Measurements from ENCODE around the gene RIMKLB.
A peak's percentile ranks its signal among the peaks of the same experiment; 100 is the strongest.
"Not testable (repeated sequence)": the region's sequence is repeated elsewhere in the genome, so short reads cannot be mapped to it uniquely, and the experiment has no call there.

Gene RIMKLB

GRCh38 chr12:8695116-8695515 lies 2.7 kb upstream of the RIMKLB start:
- DNase-seq, result no peak

DNA sequence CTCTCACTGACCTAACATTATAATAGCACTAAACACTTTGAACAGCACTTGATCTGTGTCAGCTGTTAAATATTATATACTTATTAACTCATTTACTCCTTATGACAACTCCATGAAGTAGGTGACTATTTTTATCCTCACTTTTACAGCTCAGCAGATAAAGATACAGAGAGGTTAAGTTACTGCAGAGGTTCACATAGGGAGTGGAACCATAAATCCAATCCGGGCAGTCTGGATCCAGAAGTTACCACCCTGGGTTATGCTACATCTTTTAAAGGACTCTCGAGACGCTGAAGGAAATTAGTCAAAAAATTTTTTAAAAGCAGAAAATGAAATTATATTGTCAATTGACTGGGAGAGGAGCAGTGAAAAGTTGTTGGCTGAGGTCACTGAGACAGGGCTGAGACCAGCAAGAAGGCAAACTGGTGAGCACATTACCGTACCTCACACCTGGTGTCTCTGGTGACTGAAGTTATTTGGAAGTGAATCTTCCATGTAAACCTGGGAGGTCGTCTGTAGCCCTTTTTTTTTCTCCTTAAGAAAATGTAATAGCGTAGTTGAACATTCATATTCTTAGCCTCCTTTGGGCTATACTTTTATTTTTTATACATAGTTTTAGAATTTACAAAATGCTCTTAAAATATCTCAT lies 1.2 kb upstream of the RIMKLB start:
- DNase-seq, result no peak

DNA sequence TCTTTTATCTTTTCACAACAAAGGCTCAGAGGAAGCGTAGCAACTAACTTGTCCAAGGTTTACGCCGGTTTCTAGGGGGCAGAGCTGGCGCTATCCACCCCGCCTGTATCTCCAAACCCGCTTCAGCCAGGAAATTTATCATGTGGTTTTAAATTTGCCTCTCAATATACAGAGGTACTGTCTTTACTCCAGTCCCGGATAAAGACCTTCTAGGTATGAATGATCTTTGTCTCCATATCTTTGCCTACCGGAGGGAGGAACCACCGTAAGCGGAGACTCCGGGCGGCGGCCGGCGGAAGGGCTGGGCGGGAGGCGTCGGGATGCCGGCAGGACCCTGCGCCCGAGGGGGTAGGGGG lies 693 bp upstream of the RIMKLB start:
- peak; percentile 49 for DNase-seq

GRCh38 chr12:8698132-8698851 lies 501 bp downstream of the RIMKLB start:
- peak; percentile 42 for DNase-seq

- DNase-seq, result no peak
These were observed 1.1 kb downstream of the RIMKLB start for GRCh38 chr12:8698879-8699278.

- no peak for DNase-seq
These were observed 1.9 kb downstream of the RIMKLB start for GRCh38 chr12:8699714-8700113.

DNA sequence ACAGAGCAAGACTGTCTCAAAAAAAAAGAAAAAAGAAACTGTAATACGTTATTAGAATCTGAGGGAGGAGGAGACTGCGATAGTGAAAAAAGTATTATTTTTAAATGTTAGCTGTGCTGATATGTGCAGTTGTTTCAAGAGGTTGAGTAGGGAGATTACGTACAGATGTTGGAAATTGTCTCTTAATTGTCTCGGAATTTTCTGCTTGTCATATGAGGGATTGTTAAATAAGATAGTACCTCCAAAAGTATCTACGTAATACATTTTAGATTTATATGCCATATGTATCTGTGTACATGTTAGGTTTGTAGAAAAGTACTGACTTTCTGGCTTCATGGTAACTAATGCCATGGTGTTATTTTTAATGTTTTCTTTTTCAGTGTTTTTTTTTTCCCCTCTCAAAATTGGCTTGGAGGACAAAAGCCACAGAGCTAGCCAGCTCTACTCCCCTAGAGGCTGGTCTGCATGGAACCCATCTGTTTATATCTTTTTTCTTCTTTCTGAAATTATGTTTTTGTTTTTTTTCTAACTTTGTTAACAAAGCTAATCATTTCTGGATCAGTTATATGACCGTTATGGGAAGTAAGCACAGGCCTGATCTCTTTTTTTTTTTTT lies 3.4 kb downstream of the RIMKLB start:
- no peak for DNase-seq

DNA sequence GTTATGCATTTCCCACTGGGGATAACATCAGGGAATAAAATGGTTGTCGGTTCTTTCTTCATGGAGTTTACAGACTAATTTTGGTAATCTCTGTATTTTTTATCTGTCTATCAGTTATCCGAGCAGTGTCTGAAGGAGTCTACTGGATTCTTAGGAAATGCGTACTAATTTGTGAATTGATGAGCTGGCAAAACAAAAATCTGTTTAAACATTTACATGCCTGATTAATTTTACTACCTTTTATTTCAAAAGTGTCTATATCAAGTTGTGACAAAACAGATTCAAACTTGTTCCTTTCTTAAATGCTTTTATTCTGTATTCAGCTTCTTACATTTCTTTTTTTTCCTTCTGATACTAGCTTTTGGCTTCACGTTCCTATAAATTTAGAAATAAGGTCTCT lies 4.4 kb downstream of the RIMKLB start:
- no peak for DNase-seq

GRCh38 chr12:8709124-8709830 lies 11.5 kb downstream of the RIMKLB start:
- DNase-seq, result no peak

GRCh38 chr12:8712572-8712971 lies 14.8 kb downstream of the RIMKLB start:
- no peak for DNase-seq

GRCh38 chr12:8722286-8722800 lies 24.6 kb downstream of the RIMKLB start:
- DNase-seq, result no peak

GRCh38 chr12:8734873-8735381 lies 37.1 kb downstream of the RIMKLB start:
- DNase-seq, result no peak

DNA sequence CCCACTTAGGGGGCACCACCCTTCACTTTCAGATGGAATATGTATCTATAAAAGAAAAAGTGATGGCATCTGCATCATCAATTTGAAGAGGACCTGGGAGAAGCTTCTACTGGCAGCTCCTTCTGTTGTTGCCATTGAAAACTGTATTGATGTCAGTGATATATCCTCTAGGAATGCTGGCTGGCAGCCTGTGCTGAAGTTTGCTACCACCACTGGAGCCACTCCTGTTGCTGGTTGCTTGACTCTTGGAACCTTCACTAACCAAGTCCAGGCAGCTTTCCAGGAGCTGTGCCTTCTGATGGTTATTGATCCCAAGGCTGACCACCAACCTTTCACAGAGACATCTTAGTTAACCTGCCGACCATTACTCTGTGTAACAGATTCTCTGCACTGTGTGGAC lies 44.7 kb downstream of the RIMKLB start:
- DNase-seq, result no peak

GRCh38 chr12:8743121-8743520 lies 45.3 kb downstream of the RIMKLB start:
- not testable (repeated sequence) for DNase-seq

GRCh38 chr12:8745631-8746030 lies 47.8 kb downstream of the RIMKLB start:
- not testable (repeated sequence) for DNase-seq

DNA sequence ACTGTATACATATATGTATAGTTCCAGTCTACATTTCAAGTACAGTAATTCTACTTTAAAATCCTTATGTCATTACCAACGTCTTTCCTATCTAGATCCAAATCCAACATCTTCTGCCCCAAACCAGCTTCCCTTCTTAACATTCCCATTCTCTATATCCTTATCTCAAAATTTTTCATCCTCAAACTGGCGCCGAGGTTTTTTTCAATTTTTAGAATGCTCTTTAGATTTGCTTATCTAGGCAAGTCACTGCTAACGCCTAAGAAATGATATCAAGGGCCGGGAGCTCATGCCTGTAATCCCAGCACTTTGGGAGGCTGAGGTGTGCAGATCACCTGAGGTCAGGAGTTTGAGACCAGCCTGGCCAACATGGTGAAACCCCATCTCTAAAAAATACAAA lies 48.3 kb downstream of the RIMKLB start:
- no peak for DNase-seq

GRCh38 chr12:8760076-8760475 lies 62.3 kb downstream of the RIMKLB start:
- DNase-seq, result not testable (repeated sequence)

DNA sequence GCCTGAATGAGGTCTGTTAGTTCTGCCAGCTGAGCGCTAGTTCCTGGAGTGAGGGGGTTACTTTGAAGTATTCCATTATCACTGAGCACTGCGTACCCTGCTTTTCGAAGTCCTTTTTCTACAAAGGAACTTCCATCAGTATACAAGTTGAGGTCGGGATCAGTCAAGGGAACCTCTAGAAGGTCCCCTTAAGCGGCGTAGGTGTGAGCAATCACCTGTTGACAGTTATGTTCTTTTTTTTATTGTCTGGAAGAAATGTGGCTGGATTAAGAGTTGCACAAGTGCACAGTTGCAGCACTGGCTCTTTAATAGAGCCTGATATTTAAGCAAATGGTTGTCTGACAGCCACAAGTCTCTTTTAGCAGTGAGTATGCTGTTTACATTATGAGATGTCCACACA lies 64.9 kb downstream of the RIMKLB start:
- DNase-seq, result not testable (repeated sequence)

GRCh38 chr12:8766121-8766520 lies 68.3 kb downstream of the RIMKLB start:
- not testable (repeated sequence) for DNase-seq

DNA sequence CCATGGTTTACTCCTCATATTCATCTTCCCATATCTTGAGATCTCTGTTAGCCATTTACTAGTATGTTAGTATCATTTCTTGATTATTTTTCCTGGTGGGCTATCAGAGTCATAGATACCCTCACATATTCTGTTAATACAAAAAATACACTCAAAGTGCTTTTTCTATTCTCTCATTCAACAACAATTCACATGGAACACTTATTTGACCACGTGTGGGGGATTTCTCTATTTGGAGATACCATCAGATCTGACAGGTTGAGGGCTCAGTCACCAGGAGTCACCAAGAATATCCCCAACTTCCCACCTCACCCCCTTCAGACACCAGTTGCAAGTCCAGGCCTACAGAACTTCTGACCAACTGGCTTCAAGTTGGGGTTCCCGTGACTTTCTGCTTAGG lies 72.7 kb downstream of the RIMKLB start:
- no peak for DNase-seq

- no peak for DNase-seq
These were observed 73.3 kb downstream of the RIMKLB start for GRCh38 chr12:8771072-8771471.

- no peak for DNase-seq
These were observed 75.7 kb downstream of the RIMKLB start for GRCh38 chr12:8773461-8773860.

DNA sequence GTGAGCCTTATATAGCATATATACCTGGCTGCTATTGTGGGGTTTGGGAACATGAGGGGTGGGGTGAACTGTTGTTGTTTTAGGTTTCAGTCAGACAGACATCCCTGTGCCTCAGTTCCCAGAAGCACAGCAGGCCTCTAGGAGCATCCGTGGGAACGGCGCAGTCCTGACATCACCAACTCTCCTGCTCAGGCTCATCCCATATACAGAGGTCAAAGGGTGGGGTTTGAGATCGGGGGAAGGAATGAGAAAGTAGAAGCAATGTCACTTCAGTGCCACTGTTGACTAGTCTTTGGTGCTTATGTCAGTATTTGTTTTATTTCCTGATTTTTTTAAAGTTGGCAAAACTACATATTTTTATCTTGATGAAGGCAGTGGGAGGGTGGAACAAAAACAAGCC lies 81.5 kb downstream of the RIMKLB start:
- DNase-seq, result no peak

All from CD4-positive, alpha-beta T cell treated with Interleukin-12 subunit alpha and Interleukin-12 subunit beta, for 1 hour (primary cell).